OCI-LY3 (cell line): ENCODE results near the gene PTPRR.

Experiments
- EZH2phosphoT487 ChIP-seq: fragments of 200-600 bp; shearing (Covaris generic); IDR thresholded peaks from 2 replicates; pipeline ENCODE4 v1.6.1; 2018; ENCODE audit warnings: antibody characterized with exemption, mixed run types, low read depth
- TF ChIP-seq, protein P1 (sequence below): fragments of 200-600, 300-600 bp; sonication (generic); IDR thresholded peaks from 2 replicates; pipeline ENCODE4 v1.5.1; 2014; ENCODE audit warnings: antibody characterized with exemption, low read length, low read depth

DNA sequence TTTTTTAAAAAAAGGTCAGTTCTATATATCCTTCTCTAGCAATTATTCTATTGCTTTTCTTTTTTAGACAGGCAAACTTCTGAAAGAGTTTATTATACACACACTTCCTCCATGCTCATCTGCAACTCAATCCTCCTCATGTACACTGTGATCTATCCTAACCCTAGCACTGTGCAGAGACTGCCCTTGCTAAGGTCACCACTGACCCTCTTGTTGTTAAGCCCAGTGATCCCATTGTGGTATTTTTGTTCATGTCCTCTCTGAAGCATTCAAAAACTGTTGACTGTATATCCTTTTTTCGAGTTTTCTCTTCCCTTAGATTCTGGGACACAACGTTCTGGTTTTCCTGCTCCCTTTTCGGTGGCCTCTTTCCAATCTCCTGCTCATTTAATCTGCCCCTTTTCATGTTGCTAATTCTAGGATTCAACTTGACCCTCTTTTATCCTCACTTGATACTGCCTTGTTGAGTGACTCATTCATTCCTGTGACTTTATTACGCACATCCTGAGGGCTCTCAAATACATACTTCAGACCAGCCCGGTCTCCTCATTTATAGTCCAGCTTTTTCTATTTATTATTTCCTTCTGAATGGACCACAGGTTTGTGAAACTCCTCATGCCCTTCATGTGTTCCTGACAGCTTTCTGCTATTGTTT is 229.4 kb downstream of the PTPRR start:
- TF ChIP-seq, protein P1, sequence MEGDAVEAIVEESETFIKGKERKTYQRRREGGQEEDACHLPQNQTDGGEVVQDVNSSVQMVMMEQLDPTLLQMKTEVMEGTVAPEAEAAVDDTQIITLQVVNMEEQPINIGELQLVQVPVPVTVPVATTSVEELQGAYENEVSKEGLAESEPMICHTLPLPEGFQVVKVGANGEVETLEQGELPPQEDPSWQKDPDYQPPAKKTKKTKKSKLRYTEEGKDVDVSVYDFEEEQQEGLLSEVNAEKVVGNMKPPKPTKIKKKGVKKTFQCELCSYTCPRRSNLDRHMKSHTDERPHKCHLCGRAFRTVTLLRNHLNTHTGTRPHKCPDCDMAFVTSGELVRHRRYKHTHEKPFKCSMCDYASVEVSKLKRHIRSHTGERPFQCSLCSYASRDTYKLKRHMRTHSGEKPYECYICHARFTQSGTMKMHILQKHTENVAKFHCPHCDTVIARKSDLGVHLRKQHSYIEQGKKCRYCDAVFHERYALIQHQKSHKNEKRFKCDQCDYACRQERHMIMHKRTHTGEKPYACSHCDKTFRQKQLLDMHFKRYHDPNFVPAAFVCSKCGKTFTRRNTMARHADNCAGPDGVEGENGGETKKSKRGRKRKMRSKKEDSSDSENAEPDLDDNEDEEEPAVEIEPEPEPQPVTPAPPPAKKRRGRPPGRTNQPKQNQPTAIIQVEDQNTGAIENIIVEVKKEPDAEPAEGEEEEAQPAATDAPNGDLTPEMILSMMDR: no peak
- no peak for TF ChIP-seq EZH2phosphoT487
